Measurements from ENCODE around the gene POLR3B. TPM values are rescaled to one million over a fixed set of nuclear protein-coding genes. Genes with fewer than 3 reads are reported as not detected.
"Not testable (repeated sequence)": the region's sequence is repeated elsewhere in the genome, so short reads cannot be mapped to it uniquely, and the experiment has no call there.

POLR3B gene
- polyA plus RNA-seq, 6 donors from 2014 or later: 3.0 to 4.7 (median 3.3) TPM; not detected in 1

DNA sequence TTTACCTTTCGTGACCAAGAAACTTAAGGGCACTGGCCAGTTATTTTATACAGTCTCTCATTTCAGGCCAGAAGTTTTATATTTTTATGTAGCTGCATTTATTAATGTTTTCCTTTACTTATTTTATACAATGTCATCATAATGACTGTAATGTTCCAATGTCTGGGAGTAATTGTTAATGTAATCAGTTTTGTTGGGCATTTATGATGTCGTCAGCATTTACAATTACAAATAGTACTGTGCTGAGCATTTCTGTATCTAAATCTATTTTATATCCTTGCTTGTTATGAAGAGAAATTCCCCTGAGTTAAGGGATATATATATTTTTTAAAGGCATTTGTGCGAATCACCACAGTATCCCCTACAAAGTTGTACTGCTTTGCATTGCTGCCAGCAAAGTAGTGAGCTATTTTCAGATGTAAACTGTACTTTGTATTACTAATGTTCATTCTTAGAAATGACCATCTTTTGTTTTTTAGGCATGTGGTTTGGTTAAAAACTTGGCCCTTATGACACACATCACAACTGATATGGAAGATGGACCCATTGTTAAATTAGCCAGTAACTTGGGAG, 74.4 kb downstream of the POLR3B start:
- Mint-ChIP-seq H3K4me3 (no peak overlapping the region), H3K9me3 (no peaks in the 10 kb centered on the region), H3K27me3 (no peaks in the 10 kb centered on the region), H3K36me3 (peaks cover 25 to 42% of the 10 kb centered on the region in 2 donors), H3K4me1 (no peaks in the 10 kb centered on the region), H3K27ac (no peak overlapping the region)
- no peak for ATAC-seq (ENCODE audit: low read depth in 2 of 2)
- no peak for DNase-seq

DNA sequence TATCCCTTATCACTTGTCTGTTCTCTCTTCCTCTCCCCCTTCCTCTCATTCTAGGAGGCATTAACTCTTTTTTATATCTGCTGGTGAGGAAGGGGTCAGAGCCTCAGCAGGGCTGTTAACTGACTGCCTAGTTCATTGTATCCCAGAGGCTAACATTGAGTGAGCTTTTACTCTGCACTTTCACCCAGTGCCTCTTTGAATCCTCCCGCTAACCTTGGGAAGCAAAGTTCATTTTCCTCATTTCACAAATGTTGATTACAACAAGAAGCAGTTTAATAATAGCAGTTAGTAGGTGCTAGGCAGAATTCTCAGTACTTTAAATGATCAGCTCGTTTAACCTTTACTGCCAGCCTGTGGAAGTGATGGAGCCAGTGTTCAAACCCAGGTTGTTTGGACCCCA, 75.5 kb downstream of the POLR3B start:
- ATAC-seq (ENCODE audit: low read depth in 2 of 2) (no peak), DNase-seq (no peak)
- peaks cover 36 to 45% of the 10 kb centered on the region in 2 donors for H3K36me3 Mint-ChIP-seq
- H3K9me3 Mint-ChIP-seq: no peaks in the 10 kb centered on the region
- H3K27ac Mint-ChIP-seq: peak overlapping the region in 1 of 6 donors; percentile 6
- H3K4me1 Mint-ChIP-seq: no peaks in the 10 kb centered on the region
- no peak overlapping the region for H3K4me3 Mint-ChIP-seq
- no peaks in the 10 kb centered on the region for H3K27me3 Mint-ChIP-seq

DNA sequence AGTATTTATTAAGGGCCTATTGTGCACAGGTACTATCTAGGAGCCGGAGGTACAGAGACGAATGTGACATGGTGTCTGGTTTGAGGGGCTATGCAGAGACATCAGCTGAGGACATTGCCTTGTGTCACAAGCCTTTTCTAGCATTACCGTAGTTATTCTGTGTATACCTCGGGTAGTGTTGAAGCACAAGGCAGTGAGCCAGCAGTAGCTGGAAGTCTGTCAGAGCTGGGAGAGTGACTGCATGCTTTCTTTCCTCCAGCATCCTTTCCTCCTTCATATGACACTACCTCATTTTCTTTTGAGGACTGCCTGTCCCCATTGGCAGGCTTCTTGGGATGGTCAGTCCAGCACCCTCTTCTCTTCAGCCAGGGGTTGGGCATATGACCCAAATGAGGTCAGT, 77.0 kb downstream of the POLR3B start:
- Mint-ChIP-seq H3K27ac (peak overlapping the region in 1 of 6 donors; percentile 33), H3K4me3 (no peak overlapping the region), H3K4me1 (no peaks in the 10 kb centered on the region), H3K36me3 (peaks cover 34 to 40% of the 10 kb centered on the region in 2 donors), H3K27me3 (no peaks in the 10 kb centered on the region), H3K9me3 (no peaks in the 10 kb centered on the region)
- no peak for DNase-seq
- no peak for ATAC-seq (ENCODE audit: low read depth in 2 of 2)

DNA sequence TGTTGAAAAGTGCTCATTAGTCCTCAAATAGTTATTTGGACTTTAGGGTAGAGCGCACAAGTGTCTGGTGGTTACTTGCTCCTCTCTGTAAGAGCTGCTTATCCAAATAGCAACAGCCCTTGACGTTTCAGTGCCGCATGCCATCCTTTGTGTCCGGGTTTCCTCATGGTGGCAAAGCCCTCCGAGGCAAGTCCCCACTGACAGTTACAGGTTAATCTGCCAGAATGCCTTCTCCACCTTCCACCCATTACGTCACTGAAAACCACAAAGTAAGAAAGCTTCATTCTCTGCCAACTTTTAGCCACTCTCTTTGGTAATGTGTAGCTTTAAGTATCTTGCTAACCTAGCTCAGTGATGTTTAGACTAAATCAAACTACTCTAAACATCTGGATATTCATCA, 78.6 kb downstream of the POLR3B start:
- no peaks in the 10 kb centered on the region for H3K9me3 Mint-ChIP-seq
- no peak overlapping the region for H3K4me3 Mint-ChIP-seq
- DNase-seq: no peak
- H3K4me1 Mint-ChIP-seq: no peaks in the 10 kb centered on the region
- no peaks in the 10 kb centered on the region for H3K27me3 Mint-ChIP-seq
- ATAC-seq (ENCODE audit: low read depth in 2 of 2): no peak
- H3K36me3 Mint-ChIP-seq: peaks cover 47% of the 10 kb centered on the region in 2 donors
- no peak overlapping the region for H3K27ac Mint-ChIP-seq

DNA sequence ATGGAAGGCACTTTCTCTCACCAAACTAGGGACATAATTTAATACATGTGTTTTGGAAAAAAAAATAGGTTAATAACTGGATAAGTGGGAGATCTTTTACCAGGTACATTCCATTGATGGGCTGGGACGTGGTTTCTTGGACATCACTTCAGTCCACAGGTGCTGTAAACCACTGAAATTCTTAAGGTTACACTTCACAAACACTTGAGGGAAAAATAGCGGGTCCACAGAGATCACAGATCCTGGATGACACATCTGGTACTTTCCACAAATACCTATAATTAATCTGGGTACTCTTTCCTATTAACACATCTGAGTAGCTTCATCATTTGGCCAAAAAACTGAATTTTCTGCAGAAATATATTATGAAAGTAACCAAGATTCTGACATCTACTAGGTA, 85.0 kb downstream of the POLR3B start:
- DNase-seq (no peak), ATAC-seq (ENCODE audit: low read depth in 2 of 2) (no peak)
- H3K4me1 Mint-ChIP-seq: no peaks in the 10 kb centered on the region
- no peak overlapping the region for H3K27ac Mint-ChIP-seq
- peaks cover 19 to 26% of the 10 kb centered on the region in 2 donors for H3K36me3 Mint-ChIP-seq
- H3K27me3 Mint-ChIP-seq: no peaks in the 10 kb centered on the region
- H3K4me3 Mint-ChIP-seq: no peak overlapping the region
- H3K9me3 Mint-ChIP-seq: no peaks in the 10 kb centered on the region

DNA sequence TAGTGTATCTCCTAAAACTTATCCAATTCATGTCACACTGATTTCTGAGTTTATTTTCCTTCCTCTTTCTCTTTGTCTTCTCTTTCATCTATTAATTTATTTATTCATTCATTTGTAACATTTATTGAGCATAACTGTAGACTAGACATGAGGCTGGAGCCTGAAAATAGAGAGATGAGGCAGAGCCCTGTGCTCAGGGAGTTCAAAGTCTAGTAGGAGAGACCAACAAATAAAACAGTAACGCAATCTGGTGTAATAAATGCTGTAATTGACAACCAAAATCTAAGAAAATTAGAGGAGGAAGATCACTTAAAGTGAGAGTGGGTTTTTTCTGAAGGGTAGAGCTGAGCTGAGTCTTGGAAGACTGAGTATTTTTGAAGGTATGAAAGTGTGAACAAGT, 87.5 kb downstream of the POLR3B start:
- DNase-seq: no peak
- H3K9me3 Mint-ChIP-seq: no peaks in the 10 kb centered on the region
- no peaks in the 10 kb centered on the region for H3K4me1 Mint-ChIP-seq
- no peak overlapping the region for H3K4me3 Mint-ChIP-seq
- peaks cover 9 to 24% of the 10 kb centered on the region in 2 donors for H3K36me3 Mint-ChIP-seq
- ATAC-seq (ENCODE audit: low read depth in 2 of 2): no peak
- no peaks in the 10 kb centered on the region for H3K27me3 Mint-ChIP-seq
- H3K27ac Mint-ChIP-seq: no peak overlapping the region

DNA sequence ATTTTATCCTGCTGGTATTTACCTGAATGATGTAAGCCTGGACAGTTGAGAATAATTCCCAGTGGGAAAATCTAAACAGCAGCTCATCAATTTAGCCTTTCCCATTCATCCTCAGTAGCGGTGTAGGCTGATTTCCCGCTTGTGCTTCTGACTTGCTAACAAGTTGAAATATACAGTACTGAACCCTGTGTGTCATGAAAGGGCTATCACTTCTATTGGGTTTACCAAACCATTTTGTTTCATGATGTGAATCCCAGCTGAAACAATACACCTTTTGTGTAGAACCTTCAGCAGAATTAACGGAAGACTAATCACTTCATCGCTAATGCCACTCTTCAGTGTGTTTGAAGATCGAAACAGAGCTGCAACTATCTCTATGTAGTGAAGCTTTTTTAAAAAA, 88.4 kb downstream of the POLR3B start:
- no peaks in the 10 kb centered on the region for H3K4me1 Mint-ChIP-seq
- no peak for DNase-seq
- ATAC-seq (ENCODE audit: low read depth in 2 of 2): no peak
- no peak overlapping the region for H3K4me3 Mint-ChIP-seq
- H3K27ac Mint-ChIP-seq: no peak overlapping the region
- H3K9me3 Mint-ChIP-seq: no peaks in the 10 kb centered on the region
- no peaks in the 10 kb centered on the region for H3K27me3 Mint-ChIP-seq
- H3K36me3 Mint-ChIP-seq: peaks cover 0 to 15% of the 10 kb centered on the region in 2 donors

DNA sequence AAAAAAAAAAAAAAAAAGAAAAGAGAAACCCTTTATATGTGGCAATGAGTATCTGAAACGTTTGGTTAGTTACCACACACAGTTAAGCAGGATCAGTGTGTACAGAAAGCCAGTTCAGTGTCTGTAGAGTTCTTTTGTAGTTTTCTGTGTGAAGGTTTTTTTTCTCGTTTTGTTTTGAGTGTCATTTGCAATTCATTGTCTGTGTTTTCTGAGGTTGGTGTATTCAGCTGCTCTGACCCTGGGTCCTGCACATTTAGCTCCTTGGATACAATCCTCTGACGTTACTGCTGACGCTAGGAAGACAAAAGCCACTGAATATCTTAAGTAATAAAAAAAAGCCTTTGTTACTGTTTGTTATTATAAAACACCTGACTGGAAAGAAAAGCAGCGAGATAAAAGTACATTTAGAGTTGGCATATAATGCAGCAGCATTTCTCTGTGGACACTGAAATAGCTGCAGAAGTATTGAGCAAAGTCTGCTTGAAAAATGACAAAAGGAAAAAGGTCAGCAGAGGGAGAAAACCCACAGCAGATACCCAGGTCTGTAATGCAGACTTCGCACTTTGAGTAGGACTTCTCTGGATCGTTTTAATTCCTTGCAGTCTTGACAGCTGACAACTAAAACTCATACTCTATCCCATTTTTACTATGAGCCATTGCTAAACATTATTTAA, 89.0 kb downstream of the POLR3B start:
- Mint-ChIP-seq H3K4me3 (no peak overlapping the region), H3K9me3 (no peaks in the 10 kb centered on the region), H3K36me3 (peaks cover 0 to 13% of the 10 kb centered on the region in 2 donors), H3K27ac (no peak overlapping the region), H3K4me1 (no peaks in the 10 kb centered on the region), H3K27me3 (no peaks in the 10 kb centered on the region)
- ATAC-seq (ENCODE audit: low read depth in 2 of 2): no peak
- DNase-seq: no peak

DNA sequence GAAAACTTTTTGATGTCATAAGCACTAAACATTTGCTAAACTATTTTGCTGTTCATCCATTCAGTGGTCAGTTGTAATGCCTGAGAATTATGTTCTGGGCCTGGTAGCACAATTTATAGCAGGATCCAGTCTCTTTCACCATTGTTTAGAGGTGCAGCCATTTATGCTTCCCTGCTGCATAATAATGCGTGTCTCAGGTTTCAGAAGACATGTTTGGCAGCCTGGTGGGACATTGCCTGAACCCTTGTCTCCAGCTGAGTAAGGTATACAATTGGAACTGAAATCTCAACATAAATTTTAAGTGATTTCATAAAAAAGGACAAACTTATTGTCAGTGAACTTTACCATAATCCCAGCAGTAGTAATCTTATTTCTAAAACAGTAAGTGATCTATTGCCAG, 94.8 kb downstream of the POLR3B start:
- Mint-ChIP-seq H3K4me1 (peaks cover 0 to 2% (median 0%) of the 10 kb centered on the region in 3 donors), H3K4me3 (no peak overlapping the region), H3K36me3 (peaks cover 8 to 31% of the 10 kb centered on the region in 2 donors), H3K27ac (no peak overlapping the region), H3K9me3 (no peaks in the 10 kb centered on the region), H3K27me3 (no peaks in the 10 kb centered on the region)
- no peak for DNase-seq
- ATAC-seq (ENCODE audit: low read depth in 2 of 2): no peak

DNA sequence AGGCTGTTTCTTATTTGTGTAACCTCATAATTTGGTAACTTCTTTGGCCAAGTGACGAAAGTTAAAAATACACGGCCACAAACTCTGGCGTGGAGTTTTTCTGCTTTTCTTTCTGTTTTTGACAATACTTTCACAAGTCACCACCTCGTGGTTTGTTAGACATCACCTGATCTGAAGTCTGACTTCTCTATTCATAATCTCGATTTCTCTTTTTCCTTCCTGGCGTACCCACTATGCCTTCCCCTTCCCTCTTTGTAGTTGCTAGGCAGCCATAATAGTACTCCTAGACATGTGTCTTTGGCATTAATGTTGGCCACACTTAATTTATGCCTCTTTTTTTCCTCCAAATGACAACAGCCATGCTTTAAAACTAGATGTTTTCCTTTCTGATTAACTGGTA, 97.6 kb downstream of the POLR3B start:
- ATAC-seq (ENCODE audit: low read depth in 2 of 2) (no peak), DNase-seq (no peak)
- no peak overlapping the region for H3K27ac Mint-ChIP-seq
- no peaks in the 10 kb centered on the region for H3K27me3 Mint-ChIP-seq
- no peaks in the 10 kb centered on the region for H3K9me3 Mint-ChIP-seq
- H3K4me1 Mint-ChIP-seq: peaks cover 0 to 2% (median 0%) of the 10 kb centered on the region in 3 donors
- H3K36me3 Mint-ChIP-seq: peaks cover 23 to 40% of the 10 kb centered on the region in 2 donors
- H3K4me3 Mint-ChIP-seq: no peak overlapping the region

DNA sequence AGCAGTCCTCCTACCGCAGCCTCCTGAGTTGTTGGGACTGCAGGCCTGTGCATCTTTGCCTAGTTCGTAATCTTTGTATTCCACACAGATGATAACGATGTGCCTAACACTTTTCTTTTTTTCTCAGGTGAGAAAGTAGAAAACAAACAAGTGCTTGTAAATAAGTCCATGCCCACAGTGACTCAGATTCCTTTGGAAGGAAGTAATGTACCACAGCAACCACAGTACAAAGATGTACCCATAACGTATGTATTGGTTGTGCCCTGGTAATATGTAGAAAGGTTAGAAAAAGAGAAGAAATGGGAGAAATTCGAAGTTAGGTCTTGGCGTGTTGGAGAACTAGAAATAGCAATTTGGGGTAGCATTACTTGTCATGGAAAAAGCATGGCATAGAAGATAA, 101.6 kb downstream of the POLR3B start:
- H3K9me3 Mint-ChIP-seq: no peaks in the 10 kb centered on the region
- H3K27ac Mint-ChIP-seq: peak overlapping the region in 1 of 6 donors; percentile 8
- H3K4me3 Mint-ChIP-seq: no peak overlapping the region
- peaks cover 0 to 2% (median 0%) of the 10 kb centered on the region in 3 donors for H3K4me1 Mint-ChIP-seq
- H3K27me3 Mint-ChIP-seq: no peaks in the 10 kb centered on the region
- no peak for ATAC-seq (ENCODE audit: low read depth in 2 of 2)
- peaks cover 41 to 44% of the 10 kb centered on the region in 2 donors for H3K36me3 Mint-ChIP-seq
- DNase-seq: no peak

DNA sequence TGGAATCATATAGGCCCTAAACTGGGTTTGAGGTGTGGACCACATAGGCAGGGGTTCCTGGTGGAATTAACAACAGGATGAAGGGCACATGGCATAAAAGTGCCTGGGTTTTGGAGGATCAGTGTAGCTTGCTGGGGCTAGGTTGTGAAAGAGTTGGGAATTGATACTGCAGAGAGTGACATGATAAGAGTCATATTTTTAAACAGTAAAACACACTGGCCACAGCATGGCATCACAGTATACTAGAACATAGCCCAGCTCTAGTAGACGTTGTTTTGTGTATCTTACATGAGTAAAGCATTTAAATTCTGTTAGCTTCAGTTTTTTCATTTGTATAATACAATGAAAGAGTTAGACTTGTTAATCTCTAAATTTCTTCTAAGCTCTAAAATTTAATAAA, 102.0 kb downstream of the POLR3B start:
- no peak overlapping the region for H3K27ac Mint-ChIP-seq
- ATAC-seq (ENCODE audit: low read depth in 2 of 2): no peak
- H3K36me3 Mint-ChIP-seq: peaks cover 41 to 42% of the 10 kb centered on the region in 2 donors
- no peak overlapping the region for H3K4me3 Mint-ChIP-seq
- no peaks in the 10 kb centered on the region for H3K27me3 Mint-ChIP-seq
- H3K9me3 Mint-ChIP-seq: no peaks in the 10 kb centered on the region
- no peak for DNase-seq
- H3K4me1 Mint-ChIP-seq: peaks cover 0 to 2% (median 0%) of the 10 kb centered on the region in 3 donors

DNA sequence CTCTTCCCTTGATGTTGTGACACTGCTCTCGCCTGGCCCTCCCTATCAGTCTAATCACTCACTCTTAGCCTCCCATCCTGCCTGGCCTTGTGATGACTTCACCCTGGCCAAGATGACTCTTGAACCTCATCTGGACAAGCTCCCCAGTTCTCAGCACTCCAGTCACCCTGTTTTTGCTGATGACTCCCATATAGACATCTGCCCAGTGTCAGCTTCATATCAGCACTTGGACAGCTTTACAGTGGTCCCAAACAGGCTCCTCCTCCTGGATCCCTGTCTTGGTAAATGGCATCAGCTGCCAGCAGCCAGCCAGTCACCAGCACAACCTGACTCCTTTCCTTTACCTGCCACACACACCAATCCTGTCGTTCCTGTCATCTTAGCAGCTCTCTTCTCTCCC, 104.2 kb downstream of the POLR3B start:
- H3K36me3 Mint-ChIP-seq: peaks cover 34% of the 10 kb centered on the region in 2 donors
- H3K27ac Mint-ChIP-seq: peak overlapping the region in 1 of 6 donors; percentile 59
- DNase-seq: no peak
- ATAC-seq (ENCODE audit: low read depth in 2 of 2): no peak
- no peak overlapping the region for H3K4me3 Mint-ChIP-seq
- H3K27me3 Mint-ChIP-seq: no peaks in the 10 kb centered on the region
- H3K9me3 Mint-ChIP-seq: peaks cover 0 to 9% (median 3%) of the 10 kb centered on the region in 7 donors
- no peaks in the 10 kb centered on the region for H3K4me1 Mint-ChIP-seq

DNA sequence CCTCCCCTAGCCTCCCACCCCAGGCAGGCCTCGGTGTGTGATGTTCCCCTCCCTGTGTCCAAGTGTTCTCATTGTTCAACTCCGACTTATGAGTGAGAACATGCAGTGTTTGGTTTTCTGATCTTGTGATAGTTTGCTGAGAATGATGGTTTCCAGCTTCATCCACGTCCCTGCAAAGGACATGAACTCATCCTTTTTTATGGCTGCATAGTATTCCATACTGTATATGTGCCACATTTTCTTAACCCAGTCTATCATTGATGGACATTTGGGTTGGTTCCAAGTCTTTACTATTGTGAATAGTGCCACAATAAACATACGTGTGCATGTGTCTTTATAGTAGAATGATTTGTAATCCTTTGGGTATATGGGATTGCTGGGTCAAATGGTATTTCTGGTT, 108.1 kb downstream of the POLR3B start:
- Mint-ChIP-seq H3K36me3 (peaks cover 29 to 36% of the 10 kb centered on the region in 2 donors), H3K9me3 (peaks cover 0 to 13% (median 5%) of the 10 kb centered on the region in 7 donors)
- not testable (repeated sequence) for DNase-seq; H3K4me3 Mint-ChIP-seq; H3K4me1 Mint-ChIP-seq; H3K27me3 Mint-ChIP-seq; H3K27ac Mint-ChIP-seq; ATAC-seq (ENCODE audit: low read depth in 2 of 2)
